Measurements from ENCODE around the gene ASXL2. TPM values are rescaled to one million over a fixed set of nuclear protein-coding genes. Genes with fewer than 3 reads are reported as not detected.

The ASXL2 gene
- total RNA-seq, 1 experiment from 2014 or later, result 34.5 TPM

DNA sequence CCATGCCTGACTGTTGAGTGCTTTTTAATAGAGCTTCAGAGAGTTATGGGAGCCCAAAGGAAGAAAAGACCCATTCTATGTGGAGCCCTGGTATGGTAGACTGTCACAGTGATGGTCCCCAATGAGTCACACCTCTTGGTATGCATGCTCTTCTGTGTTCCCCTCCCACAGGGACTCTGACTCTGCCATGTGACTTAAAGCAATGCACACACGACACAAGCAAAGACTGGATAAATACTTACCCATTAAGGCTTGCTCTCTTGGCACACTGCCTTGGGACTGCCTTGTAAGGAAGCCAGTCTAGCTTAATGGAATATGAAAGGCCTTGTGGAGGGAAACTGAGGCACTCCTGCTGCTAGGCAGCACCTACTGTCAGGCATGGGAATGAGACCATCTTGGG, 188.2 kb downstream of the ASXL2 start:
- Histone ChIP-seq H3K4me3 (no peak overlapping the region), H3K9me2 (ENCODE audit: insufficient read depth) (no peaks in the 10 kb centered on the region), H3K9me3 (ENCODE audit: insufficient read depth, low read depth) (no peaks in the 10 kb centered on the region), H3K4me1 (replicated peaks; ENCODE audit: insufficient read depth) (peaks cover 12% of the 10 kb centered on the region), H4K20me1 (ENCODE audit: insufficient read depth) (no peaks in the 10 kb centered on the region), H3K79me2 (ENCODE audit: low read depth) (no peaks in the 10 kb centered on the region), H3K27me3 (ENCODE audit: insufficient read depth, low read depth) (no peaks in the 10 kb centered on the region), H3K4me2 (no peak overlapping the region), H3K36me3 (ENCODE audit: low read depth) (no peaks in the 10 kb centered on the region), H3F3A (ENCODE audit: insufficient read depth, low read depth) (peaks cover 11% of the 10 kb centered on the region; the same call in 1 of the 2 replicates), H2AFZ (no peak overlapping the region), H3K27ac (no peak overlapping the region)
- DNase-seq, result peak; percentile 43 to 72
- no TSS peak for BruUV-seq (replicated peaks)
- TF ChIP-seq CTCF (conservative IDR thresholded peaks at IDR 0.05) (no peak), EZH2 (IDR thresholded peaks at IDR 0.05; ENCODE audit: low read depth) (no peak)
- CTCF ChIA-PET, result no interaction called here
- intact Hi-C loops (cut with micrococcal nuclease; ENCODE audit: unreplicated experiment), result no loop called here
- POLR2A ChIA-PET (ENCODE audit: unreplicated experiment), result no interaction called here

DNA sequence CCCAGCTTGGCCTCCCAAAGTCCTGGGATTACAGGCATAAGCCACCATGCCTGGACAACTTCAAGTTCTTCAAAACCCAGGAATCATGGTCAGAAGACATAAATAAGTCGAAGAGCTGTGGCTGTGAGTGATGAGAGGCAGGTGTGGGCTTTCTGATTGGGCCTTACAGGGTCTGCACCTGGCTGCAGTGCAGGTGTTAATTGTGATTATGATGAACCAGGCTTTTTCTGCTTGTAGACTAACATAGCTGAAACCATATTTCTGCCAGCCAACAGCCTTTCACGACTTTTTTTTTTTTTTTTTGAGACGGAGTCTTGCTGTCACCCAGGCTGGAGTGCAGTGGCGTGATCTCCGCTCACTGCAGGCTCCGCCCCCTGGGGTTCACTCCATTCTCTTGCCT, 190.1 kb downstream of the ASXL2 start:
- Histone ChIP-seq H3F3A (ENCODE audit: insufficient read depth, low read depth) (peaks cover 11% of the 10 kb centered on the region; the same call in 1 of the 2 replicates), H3K9me2 (ENCODE audit: insufficient read depth) (no peaks in the 10 kb centered on the region), H3K27me3 (ENCODE audit: insufficient read depth, low read depth) (no peaks in the 10 kb centered on the region), H3K4me2 (no peak overlapping the region), H3K27ac (no peak overlapping the region), H3K4me3 (no peak overlapping the region), H2AFZ (no peak overlapping the region), H3K4me1 (replicated peaks; ENCODE audit: insufficient read depth) (peaks cover 12% of the 10 kb centered on the region), H4K20me1 (ENCODE audit: insufficient read depth) (no peaks in the 10 kb centered on the region), H3K9me3 (ENCODE audit: insufficient read depth, low read depth) (no peaks in the 10 kb centered on the region), H3K79me2 (ENCODE audit: low read depth) (no peaks in the 10 kb centered on the region), H3K36me3 (ENCODE audit: low read depth) (no peaks in the 10 kb centered on the region)
- intact Hi-C loops (cut with micrococcal nuclease; ENCODE audit: unreplicated experiment), result no loop called here
- CTCF ChIA-PET, result no interaction called here
- POLR2A ChIA-PET (ENCODE audit: unreplicated experiment), result no interaction called here
- DNase-seq, result no peak
- BruUV-seq (replicated peaks), result no TSS peak
- TF ChIP-seq EZH2 (IDR thresholded peaks at IDR 0.05; ENCODE audit: low read depth), result no peak
- no peak for TF ChIP-seq CTCF (conservative IDR thresholded peaks at IDR 0.05)

- no peak for DNase-seq
- H3K4me1 ChIP-seq (replicated peaks; ENCODE audit: insufficient read depth), result no peaks in the 10 kb centered on the region
- TF ChIP-seq CTCF (conservative IDR thresholded peaks at IDR 0.05), result no peak
- no peak for TF ChIP-seq EZH2 (IDR thresholded peaks at IDR 0.05; ENCODE audit: low read depth)
- H3F3A ChIP-seq (ENCODE audit: insufficient read depth, low read depth), result peaks cover 6% of the 10 kb centered on the region
- CTCF ChIA-PET, result no interaction called here
- H3K9me2 ChIP-seq (ENCODE audit: insufficient read depth), result no peaks in the 10 kb centered on the region
- no peak overlapping the region for H3K4me3 ChIP-seq
- H2AFZ ChIP-seq, result no peak overlapping the region
- H3K36me3 ChIP-seq (ENCODE audit: low read depth), result no peaks in the 10 kb centered on the region
- H3K27me3 ChIP-seq (ENCODE audit: insufficient read depth, low read depth), result no peaks in the 10 kb centered on the region
- POLR2A ChIA-PET (ENCODE audit: unreplicated experiment), result no interaction called here
- H3K9me3 ChIP-seq (ENCODE audit: insufficient read depth, low read depth), result no peaks in the 10 kb centered on the region
- no peaks in the 10 kb centered on the region for H4K20me1 ChIP-seq (ENCODE audit: insufficient read depth)
- intact Hi-C loops (cut with micrococcal nuclease; ENCODE audit: unreplicated experiment), result no loop called here
- no TSS peak for BruUV-seq (replicated peaks)
- H3K27ac ChIP-seq, result no peak overlapping the region
- no peaks in the 10 kb centered on the region for H3K79me2 ChIP-seq (ENCODE audit: low read depth)
- H3K4me2 ChIP-seq, result no peak overlapping the region
These were observed 192.5 kb downstream of the ASXL2 start for GRCh38 chr2:25685741-25686140.

All from PC-9 (cell line).